Posterior cingulate gyrus (tissue), 11 donors: Measurements from ENCODE around the gene PKHD1.

ENCODE experiments used
- DNase-seq, 10 donors: peaks; one replicate each; pipeline versions ENCODE4 v3.0.0 to v3.0.0-alpha.2; 2020 to 2021; ENCODE audit warnings: mixed read lengths in 3 of 10
- intact Hi-C: fragments of 100-400 bp; cut with DNase I; formaldehyde crosslinking; loops from one replicate; pipeline ENCODE4 v1.15.1; 2023

Gene PKHD1

GRCh38 chr6:51578362-51578761 is 509.1 kb downstream of the PKHD1 start:
- intact Hi-C loops: no loop called here
- DNase-seq: no peak

- intact Hi-C loops: no loop called here
- DNase-seq: no peak
Measured at GRCh38 chr6:51574040-51574439, 513.4 kb downstream of the PKHD1 start.

GRCh38 chr6:51571168-51571567 is 516.2 kb downstream of the PKHD1 start:
- no peak for DNase-seq

GRCh38 chr6:51570168-51570921 is 517.1 kb downstream of the PKHD1 start:
- intact Hi-C loops: no loop called here

More at GRCh38 chr6:51571168-51571567, 516.2 kb downstream of the PKHD1 start:
- intact Hi-C loops: no loop called here

GRCh38 chr6:51569594-51569993 is 517.8 kb downstream of the PKHD1 start:
- intact Hi-C loops: no loop called here
- DNase-seq: no peak

More at GRCh38 chr6:51570168-51570921, 517.1 kb downstream of the PKHD1 start:
- DNase-seq: no peak

GRCh38 chr6:51568771-51569170 is 518.6 kb downstream of the PKHD1 start:
- intact Hi-C loops: no loop called here
- no peak for DNase-seq

GRCh38 chr6:51565472-51565871 is 521.9 kb downstream of the PKHD1 start:
- intact Hi-C loops: no loop called here

More at GRCh38 chr6:51565472-51565871, 521.9 kb downstream of the PKHD1 start:
- no peak for DNase-seq
